GM18505 (cell line): Measurements from ENCODE around the gene ZNF554.

Source experiments
- ATAC-seq: cut with Tn5 transposase; IDR thresholded peaks from one replicate; pipeline ENCODE4 v1.9.1; 2021; ENCODE audit not compliant: unreplicated experiment
- POLR2A ChIP-seq: IDR thresholded peaks from 4 replicates; pipeline ENCODE4 v1.6.1; 2011; ENCODE audit warnings: borderline replicate concordance; ENCODE audit not compliant: insufficient read depth, insufficient read length; ENCODE audit errors: extremely low read depth

Gene ZNF554

GRCh38 chr19:2806736-2807378, 12.8 kb upstream of the ZNF554 start:
- TF ChIP-seq POLR2A: no peak
- ATAC-seq: no peak

GRCh38 chr19:2807379-2808128, 12.1 kb upstream of the ZNF554 start:
- no peak for ATAC-seq
- no peak for TF ChIP-seq POLR2A

DNA sequence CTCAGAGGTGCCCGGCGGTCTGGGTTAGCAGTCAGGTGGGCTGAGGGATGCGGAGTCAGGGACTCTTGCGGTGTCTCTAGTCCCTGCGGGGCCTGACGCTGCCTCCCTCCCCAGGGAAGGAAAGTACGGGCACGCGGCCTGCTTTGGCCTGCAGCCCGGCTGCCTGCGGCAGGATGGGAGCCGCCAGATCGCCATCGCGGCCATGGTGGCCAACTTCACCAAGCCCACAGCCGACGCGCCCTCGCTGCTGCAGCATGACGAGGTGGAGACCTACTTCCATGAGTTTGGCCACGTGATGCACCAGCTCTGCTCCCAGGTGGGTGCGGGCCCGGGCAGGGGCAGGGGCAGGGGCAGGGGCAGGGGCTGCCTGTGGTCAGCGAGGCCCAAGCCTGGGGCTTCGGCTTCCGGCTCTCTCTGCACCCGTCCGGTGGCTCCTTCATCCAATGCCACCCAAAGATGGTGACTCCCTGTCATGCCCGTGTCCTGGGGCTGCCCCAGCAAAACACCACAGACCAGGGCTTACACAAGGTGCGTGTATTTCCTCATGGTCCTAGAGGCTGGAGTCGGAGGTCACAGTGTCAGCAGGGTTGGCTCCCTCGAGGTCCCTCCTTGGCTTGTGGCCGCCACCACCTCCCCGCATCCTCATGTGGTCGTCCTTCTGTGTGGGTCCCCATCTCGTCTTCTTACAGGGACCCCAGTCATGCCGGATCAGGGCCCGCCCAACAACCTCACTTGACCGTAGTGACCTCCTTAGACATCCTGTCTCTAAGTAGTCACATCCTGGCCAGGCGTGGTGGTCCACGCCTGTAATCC, 11.3 kb upstream of the ZNF554 start:
- TF ChIP-seq POLR2A: no peak
- ATAC-seq: no peak

DNA sequence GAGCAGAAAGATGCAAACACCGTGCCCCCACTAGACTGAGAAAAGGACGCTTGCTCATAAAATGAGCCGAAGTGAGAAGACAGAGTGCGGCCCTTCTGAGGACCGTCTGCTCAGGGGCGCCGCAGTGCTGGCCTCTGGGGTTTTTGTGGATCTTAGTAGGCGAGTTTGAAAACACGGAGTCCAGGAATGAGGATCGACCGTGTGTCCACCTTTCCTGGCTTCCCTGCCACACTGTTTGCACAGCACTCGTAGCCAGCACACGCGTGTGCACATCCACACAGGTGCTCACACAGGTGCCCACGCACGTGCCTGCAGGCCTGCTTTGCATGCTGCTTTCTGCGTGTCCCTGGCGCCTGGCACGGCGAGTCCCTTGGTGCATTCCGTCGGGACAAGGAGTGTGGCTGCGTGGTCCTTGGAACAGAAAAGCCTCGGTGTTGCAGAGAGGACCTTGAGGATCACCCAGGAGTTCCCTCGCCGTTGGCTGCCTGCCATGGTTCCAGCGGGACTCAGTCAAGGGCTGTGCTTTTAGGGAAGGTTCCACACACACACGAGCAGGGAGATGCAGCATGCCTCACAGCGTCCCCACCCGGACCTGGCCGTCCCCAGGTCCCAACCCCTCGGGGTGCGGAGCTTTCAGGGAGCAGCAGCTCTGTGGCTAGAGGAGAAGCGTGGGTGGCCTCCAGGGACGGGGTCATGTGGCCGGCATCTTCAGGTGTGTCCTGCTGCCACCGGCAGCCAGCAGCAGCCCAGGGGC, 10.1 kb upstream of the ZNF554 start:
- TF ChIP-seq POLR2A: peak; percentile 0
- no peak for ATAC-seq

GRCh38 chr19:2810141-2811091, 9.3 kb upstream of the ZNF554 start:
- no peak for ATAC-seq
- no peak for TF ChIP-seq POLR2A

GRCh38 chr19:2811221-2811722, 8.4 kb upstream of the ZNF554 start:
- no peak for ATAC-seq
- TF ChIP-seq POLR2A: no peak

DNA sequence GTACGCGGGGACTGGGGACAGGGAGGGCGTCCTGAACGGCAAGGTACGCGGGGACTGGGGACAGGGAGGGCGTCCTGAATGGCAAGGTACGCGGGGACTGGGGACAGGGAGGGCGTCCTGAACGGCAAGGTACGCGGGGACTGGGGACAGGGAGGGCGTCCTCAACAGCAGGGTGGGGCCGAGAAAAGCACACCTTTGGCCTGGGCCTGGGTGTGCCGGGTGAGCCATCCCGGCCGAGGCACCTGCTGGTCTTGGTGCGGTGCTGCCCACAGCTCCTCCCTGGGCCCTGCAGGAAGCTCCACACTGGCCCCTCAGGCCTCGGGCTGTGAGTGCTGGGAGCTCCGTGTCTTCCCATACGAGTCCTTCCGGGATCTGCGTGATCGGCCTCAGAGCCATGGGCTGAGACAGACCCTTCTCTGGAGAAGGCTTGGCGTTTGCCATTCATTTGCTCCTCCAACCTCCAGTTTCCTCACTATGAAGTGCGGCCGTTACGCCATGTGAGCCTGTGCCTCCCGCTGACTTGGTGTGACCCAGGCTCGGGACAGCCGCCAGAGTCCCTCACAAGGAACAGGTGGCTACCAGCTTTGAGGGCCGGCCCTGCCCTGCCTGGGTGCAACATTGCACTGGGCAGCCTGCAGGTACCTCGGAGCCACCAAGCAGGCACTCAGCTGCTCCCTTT, 7.8 kb upstream of the ZNF554 start:
- ATAC-seq: no peak
- TF ChIP-seq POLR2A: no peak

- no peak for ATAC-seq
- no peak for TF ChIP-seq POLR2A
Measured at GRCh38 chr19:2812414-2813234, 7.0 kb upstream of the ZNF554 start.

GRCh38 chr19:2813235-2814160, 6.2 kb upstream of the ZNF554 start:
- no peak for ATAC-seq
- TF ChIP-seq POLR2A: no peak

DNA sequence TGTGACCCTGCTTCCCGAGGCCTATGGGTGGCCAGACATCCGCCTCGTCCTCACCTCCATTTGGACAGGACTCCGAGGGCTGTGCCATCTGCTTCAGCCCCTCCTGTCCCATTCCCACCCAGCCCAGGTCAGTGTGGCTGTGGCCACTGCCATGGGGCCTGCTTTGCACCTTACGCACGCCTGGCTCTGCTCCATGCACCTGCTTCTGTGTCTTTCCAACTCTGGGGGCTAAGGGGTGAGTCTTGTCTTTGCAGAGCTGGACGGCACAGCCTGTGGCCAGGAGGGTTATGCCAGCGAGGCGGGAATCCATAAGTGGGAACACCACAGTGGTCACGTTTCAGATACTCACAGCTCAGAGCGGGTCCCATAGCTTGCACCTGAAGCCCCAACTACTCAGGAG, 5.2 kb upstream of the ZNF554 start:
- no peak for ATAC-seq
- TF ChIP-seq POLR2A: no peak

DNA sequence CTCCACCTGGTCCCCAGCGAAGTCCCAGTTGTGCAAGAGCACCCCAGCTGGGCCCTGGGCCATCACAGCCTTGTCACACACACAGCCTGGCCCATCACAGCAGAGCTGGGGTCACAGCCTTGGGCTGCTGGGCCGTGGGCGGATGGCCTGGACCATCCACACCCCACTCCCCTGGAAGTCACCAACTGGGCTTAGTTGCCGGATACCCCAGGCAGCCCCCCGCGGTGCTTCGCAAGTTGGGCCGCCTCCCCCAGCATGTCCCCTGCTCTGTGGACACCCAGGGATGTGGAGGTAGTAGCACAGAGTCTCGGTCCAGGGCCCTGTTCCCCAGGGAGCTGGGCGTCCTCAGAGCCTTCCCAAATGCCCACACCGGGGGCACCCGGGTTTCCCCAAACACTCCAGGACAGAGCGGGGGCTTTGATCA, 4.5 kb upstream of the ZNF554 start:
- ATAC-seq: no peak
- TF ChIP-seq POLR2A: no peak
